ENCODE measurements around the gene KHNYN.

KHNYN gene

DNA sequence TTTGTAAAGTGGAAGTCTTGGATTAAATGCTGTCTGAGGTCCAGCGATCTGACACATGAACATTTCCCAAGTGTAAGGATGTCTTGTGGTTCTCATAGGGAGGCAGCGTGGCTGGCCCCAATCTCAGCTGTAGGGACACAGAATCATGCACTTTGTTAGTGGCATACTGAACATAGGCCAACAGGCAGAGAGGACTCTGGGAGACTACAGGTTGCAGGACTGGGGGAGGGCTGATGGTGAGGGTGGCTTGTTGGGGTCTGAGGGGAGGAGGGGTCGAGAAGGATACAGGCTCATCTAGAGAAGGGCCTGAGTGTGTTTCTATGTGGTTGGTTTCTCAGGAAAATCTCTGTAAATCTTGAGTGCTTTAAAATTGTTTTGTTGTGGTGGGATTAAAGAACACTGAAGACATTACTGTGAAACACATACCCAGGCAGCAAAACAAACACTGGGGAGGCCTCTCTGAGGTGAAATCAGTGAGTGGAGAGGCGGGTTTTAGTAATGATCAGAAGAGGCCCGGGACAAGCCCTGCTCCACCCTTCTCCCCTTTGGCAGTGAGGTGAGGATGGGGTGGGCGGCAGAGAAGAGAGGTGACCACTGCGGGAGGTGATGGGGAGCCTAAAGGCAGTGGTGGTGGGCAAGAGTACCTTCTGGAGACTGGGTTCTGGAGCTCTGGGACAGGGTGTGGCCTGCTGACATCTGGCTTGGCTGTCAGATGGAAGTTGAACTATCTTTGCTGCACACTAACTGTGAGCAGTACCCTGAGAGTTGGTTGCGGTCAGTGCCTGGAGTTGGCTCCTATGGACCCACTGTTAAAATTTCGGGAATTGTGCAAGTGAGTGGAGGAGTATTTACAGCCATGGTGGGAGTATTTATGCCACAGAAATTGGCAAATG, 27.7 kb upstream of the KHNYN start:
- DNase-seq (ENCODE audit: low read depth in 2 of 2): no peak

DNA sequence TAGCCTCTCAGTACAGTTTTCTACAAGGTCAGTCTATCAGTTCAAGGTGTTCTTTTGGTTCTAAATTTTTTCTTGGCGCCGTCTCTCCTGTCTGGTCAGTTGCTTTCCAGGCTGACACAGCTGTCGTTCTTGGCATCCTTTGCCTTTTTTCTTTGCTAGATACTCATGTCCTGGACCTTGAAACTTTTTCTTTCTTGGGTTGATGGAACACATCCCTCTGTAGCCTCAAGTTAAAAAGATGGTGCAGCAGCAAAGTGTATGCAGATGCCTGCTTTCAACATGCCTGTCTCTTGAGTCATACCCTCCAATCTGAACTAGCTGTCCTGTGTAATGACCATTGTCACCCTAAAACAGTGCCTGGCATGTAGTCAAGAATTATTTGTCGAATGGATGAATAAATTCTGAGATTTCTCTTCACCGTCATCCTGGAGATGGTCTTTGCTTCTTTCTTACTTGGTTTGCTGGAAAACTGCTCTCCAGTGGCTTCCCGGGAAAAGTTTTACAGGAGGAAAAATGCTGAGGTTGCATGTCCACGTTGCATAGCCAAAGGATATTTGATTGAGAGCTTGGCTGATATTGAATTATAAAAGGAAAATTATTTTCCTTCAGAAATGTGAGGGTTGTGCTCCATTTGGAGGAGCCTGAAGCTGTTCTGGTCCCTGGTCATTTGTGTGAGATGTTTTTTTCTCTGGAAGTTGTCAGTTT, 26.3 kb upstream of the KHNYN start:
- DNase-seq (ENCODE audit: low read depth in 2 of 2): no peak

DNA sequence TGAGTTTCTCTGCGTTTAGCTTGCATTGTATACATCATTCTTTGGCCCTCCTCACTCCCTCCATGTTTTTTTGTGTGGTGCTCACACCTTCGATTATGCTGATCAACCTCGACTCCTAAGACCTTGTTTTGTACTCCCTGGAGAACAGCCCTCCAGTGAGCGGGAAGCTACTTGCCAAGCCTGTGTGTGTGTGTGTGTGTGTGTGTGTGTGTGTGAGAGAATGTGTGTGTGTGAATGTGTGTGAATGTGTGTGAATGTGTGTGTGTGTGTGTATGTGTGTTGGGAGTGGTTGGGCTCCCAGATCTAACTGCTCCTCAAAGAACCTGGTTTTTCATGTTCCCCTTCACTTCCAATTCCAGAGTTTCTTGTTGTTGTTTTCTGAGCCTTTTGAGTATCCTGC, 24.9 kb upstream of the KHNYN start:
- DNase-seq (ENCODE audit: low read depth in 2 of 2): no peak

DNA sequence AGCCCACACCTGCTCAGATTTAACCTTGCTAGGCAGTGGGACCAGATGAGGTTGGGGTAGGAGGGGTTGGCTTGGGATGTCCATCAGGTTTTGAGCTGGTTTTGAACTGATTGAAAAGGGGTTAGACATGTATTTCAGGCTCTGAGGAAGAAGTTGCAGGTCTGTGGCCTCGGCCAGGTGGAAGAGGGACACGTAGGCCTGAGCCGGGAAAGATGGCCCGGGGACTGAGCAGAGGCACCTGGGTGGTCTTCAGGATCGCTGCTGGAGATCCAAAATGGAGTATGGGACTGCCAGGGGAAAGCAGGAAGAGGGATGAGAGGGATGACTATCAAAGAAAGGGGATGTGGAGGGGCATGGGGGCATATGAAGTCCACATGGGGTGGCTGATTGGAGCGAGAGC, 23.3 kb upstream of the KHNYN start:
- DNase-seq (ENCODE audit: low read depth in 2 of 2): no peak

DNA sequence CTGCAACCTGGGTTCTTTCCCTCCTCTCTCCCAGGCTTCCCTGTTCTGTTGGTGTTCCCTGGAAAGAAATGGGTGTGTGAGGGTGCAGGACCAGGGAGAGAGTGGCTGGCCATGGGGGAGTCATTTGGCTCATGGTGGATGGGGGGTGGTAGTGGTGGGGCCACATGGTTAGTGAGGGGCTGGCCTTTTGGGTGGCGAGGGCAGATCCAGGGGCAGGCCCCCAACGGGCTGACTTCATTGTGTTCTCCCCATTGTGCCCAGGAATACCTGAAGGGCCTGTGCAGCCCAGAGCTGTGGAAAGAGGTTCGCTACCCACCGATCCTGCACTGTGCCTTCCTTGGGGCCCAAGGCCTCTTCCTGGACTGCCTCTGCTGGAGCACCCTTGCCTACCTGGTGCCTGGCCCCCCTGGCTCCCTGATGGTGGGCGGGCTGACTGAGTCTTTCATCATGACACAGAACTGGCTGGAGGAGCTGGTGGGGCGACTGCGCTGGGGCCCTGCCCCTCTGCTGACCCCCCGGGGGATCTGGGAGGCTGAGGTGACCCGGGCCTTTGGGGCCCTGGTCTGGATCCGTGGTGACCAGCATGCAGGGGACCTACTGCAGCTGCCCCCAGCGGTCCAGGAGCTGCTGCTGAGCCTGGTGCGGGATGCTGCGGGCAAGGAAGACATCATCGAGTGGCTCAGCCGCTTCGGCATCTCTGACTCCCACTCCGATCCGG, 22.0 kb upstream of the KHNYN start:
- DNase-seq (ENCODE audit: low read depth in 2 of 2): no peak

DNA sequence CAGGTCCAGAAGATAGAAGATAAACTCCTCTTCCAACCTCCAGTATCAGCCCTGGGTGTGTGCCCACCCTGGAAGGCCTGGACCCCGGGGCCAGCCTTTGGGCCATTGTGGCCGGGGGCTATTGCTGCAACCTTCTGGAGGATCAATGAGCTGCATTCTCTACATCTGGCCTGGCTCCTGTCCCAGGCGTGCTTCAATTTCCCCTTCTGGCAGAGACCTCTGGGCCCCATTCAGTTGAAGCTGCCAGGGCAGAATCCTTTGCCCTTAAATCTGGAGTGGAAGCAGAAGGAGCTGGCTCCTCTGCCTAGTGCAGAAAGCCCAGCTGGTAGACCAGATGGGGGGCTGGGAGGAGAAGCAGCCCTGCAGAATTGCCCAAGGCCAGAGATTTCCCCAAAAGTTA, 21.0 kb upstream of the KHNYN start:
- DNase-seq (ENCODE audit: low read depth in 2 of 2): no peak

DNA sequence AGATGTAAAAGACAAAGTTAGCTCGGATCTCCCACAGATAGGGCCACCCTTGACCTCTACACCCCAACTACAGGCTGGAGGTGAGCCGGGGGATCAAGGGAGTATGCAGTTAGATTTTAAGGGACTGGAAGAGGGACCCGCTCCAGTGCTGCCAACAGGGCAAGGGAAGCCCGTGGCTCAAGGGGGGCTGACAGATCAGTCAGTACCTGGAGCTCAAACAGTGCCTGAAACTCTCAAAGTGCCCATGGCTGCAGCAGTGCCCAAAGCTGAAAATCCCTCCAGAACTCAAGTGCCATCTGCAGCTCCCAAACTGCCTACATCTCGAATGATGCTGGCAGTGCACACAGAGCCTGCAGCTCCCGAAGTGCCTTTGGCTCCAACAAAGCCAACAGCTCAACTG, 20.6 kb upstream of the KHNYN start:
- DNase-seq (ENCODE audit: low read depth in 2 of 2): no peak

DNA sequence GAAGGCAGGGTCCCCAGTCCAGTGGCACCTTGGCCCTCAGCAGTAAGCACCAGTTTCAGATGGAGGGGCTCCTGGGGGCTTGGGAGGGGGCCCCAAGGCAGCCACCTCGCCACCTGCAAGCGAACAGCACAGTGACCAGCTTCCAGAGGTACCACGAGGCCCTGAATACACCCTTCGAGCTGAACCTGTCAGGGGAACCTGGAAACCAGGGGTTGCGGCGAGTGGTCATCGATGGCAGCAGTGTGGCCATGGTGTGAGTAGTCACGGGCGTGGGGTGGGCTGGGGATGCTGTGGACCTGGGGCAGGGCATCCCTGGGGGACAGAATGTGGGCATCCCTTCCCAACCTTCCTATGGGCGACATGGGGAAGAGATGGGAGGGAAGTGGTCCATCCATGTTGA, 19.8 kb upstream of the KHNYN start:
- no peak for DNase-seq (ENCODE audit: low read depth in 2 of 2)

DNA sequence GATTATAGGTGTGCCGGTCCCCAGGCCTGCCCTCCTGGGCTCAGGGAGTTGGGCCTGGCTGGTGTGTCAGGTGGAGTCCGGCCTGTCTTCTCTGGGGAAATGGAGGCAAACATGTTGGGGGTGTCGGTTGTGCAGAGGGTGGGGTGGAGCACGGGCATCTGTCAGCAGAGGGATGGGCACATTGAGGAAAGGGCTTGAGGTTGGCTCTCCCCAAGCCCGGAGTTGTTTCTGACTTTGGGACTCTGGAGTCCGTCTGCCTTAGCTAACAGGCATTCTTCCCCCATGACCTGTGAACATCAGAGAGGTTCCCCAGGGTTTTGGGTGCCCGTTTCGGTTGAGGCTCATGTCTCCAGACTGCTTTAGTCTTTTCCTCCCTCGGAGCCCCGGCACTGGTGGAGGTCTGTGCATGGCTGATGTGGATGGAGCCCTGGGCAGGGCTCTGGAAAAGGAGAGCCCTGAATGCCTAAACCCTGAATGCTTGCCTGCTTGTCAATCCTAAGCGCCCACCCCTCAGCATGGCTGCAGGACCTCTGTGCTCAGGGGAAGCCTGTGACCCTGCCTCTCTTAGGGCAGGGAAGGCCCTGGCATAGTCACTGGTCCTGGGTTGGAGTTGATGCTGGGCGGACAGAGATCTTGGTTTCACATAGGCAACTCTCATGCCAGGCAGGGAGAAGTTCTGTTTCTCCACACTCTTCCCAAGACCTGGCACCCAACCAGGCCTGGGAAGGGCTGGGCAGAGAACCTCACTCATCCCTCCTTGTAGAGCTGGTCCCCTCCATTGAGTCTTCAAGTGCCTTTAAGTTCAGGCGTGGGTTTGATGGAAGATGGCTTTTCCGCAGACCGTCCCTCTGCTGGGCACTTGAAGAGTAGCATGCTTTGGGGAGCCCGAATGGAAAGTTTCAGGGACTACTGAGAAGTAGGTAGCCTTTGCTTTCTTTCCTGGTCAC, 18.0 kb upstream of the KHNYN start:
- no peak for DNase-seq (ENCODE audit: low read depth in 2 of 2)

DNA sequence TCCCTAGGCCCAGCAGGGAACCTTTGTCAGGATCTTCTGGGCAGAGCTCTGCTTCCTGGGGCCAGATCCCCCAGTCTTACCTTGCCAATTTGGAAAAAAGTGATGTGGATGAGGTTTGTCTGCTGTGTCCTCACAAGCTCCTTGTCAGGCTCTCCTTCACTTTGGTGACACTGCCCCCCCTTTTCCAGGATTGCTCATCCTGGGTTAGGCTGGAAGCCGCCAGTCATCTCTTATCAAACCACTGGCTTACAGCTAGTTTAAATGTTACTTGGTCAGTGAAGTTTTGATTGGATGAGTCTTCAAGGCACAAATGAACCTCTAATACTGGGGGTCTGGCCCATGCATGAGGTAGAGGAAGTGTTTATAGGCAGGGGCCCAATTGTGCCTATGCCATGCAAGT, 15.7 kb upstream of the KHNYN start:
- no peak for DNase-seq (ENCODE audit: low read depth in 2 of 2)

DNA sequence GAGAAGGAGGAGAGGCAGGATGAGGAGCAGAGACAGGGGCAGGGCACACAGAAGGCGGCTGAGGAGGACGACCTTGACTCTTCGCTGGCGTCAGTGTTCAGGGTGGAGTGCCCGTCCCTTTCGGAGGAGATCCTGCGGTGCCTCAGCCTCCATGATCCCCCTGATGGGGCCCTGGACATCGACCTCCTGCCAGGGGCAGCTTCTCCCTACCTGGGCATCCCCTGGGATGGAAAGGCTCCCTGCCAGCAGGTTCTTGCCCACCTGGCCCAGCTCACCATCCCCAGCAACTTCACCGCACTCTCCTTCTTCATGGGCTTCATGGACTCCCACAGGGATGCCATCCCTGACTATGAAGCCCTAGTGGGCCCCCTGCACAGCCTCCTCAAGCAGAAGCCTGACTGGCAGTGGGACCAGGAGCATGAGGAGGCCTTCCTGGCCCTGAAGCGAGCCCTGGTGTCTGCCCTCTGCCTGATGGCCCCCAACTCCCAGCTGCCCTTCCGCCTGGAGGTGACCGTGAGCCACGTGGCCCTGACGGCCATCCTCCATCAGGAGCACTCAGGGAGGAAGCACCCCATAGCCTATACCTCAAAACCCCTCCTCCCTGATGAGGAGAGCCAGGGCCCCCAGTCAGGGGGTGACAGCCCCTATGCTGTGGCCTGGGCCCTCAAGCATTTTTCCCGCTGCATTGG, 14.9 kb upstream of the KHNYN start:
- DNase-seq (ENCODE audit: low read depth in 2 of 2): no peak

DNA sequence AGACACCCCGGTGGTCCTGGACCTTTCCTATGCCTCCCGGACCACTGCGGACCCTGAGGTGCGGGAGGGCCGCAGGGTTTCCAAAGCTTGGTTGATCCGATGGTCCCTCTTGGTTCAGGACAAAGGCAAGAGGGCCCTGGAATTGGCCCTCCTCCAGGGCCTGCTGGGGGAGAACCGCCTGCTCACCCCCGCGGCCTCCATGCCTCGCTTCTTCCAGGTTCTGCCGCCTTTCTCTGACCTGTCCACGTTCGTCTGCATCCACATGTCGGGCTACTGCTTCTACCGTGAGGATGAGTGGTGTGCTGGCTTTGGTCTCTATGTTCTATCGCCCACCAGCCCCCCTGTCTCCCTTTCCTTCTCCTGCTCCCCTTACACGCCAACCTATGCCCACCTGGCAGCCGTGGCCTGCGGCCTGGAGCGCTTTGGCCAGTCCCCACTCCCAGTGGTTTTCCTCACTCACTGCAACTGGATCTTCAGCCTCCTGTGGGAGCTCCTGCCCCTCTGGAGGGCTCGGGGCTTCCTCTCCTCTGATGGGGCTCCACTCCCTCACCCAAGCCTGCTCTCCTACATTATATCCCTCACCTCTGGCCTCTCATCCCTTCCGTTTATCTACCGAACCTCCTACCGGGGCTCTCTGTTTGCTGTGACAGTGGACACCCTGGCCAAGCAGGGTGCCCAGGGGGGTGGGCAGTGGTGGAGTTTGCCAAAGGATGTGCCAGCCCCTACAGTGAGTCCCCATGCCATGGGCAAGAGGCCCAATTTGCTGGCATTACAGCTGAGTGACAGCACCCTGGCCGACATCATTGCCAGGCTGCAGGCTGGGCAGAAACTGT, 14.1 kb upstream of the KHNYN start:
- DNase-seq (ENCODE audit: low read depth in 2 of 2): no peak

DNA sequence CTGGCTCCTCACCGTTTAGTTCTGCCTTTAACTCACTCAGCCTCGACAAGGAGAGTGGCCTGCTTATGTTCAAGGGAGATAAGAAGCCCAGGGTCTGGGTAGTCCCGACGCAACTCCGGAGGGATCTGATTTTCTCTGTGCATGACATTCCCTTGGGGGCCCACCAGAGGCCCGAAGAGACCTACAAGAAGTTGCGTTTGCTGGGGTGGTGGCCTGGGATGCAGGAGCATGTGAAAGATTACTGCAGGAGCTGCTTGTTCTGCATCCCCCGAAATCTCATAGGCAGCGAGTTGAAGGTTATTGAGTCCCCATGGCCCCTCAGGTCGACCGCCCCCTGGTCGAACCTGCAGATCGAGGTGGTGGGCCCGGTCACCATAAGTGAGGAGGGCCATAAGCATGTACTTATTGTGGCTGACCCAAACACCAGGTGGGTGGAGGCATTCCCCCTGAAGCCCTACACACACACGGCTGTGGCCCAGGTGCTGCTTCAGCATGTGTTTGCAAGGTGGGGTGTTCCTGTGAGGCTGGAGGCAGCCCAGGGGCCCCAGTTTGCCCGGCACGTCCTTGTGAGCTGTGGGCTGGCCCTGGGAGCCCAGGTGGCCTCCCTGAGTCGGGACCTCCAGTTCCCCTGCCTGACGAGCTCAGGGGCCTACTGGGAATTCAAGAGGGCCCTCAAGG, 13.4 kb upstream of the KHNYN start:
- no peak for DNase-seq (ENCODE audit: low read depth in 2 of 2)

DNA sequence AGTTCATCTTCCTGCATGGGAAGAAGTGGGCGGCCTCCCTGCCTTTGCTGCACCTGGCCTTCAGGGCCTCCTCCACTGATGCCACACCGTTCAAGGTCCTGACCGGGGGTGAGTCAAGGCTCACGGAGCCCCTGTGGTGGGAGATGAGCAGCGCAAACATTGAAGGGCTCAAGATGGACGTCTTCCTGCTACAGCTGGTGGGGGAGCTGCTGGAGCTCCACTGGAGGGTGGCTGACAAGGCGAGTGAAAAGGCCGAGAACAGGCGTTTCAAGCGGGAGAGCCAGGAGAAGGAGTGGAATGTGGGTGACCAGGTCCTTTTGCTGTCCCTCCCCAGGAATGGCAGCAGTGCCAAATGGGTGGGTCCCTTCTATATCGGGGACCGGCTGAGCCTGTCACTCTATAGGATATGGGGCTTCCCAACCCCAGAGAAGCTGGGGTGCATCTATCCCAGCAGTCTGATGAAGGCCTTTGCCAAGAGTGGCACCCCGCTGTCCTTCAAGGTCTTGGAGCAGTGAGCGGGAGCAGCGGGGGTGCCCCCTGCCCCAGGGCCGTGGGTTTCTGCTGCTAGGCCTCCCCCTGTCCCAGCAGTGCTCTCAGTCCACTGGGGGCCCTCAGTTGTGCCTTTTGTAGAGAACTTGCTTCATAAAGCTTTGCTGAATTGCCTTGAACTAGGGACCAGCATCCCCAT, 12.7 kb upstream of the KHNYN start:
- DNase-seq (ENCODE audit: low read depth in 2 of 2): no peak

DNA sequence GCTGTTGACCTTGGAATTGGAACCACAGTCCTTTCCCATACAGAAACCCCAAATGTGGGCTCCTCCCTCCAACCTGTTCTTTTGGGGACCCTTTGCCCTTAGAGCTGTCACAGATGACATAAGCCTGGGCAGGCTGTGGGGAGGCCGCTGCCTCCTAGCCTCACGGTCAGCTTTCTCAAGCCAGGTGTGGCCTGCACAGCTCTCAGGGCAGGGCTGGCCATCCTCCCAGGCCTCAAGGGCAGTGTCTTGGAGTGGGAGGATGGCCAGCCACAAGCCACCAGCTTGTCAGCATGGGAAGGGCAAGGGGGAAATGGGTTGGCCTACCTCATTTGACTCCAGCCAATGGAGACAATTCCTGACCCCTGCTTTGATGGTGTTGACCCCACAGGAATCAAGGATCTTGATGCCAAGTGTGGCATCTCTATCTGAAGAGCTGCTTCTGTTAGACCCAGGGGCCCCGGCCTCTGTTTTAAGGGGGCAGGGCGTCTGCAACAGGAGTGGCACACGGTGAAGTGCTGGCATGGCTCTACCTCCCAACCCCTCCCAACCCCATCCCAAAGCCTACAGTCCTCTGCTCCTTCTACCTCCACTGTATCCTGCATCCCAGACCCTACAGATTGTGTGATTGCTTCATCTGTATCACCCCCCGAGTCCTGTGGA, 11.8 kb upstream of the KHNYN start:
- no peak for DNase-seq (ENCODE audit: low read depth in 2 of 2)

DNA sequence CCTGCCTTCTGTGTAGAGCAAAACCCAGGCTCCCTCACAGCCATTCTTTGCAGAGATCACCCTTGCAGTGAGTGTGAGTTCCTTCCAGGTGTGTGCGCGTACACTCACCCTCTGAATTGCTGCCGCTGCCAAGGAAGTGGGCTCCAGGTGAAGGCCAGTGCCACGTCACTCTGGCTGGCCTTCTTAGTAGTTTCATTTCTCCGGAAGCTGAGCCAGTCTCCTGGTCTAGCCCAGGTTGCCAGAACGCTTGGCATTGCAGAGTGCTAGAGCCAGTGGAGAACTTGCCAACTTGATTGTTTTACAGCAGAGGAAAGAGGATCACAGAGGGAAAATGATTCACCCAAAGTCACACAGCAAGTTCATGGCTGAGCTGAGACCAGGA, 11.3 kb upstream of the KHNYN start:
- no peak for DNase-seq (ENCODE audit: low read depth in 2 of 2)

DNA sequence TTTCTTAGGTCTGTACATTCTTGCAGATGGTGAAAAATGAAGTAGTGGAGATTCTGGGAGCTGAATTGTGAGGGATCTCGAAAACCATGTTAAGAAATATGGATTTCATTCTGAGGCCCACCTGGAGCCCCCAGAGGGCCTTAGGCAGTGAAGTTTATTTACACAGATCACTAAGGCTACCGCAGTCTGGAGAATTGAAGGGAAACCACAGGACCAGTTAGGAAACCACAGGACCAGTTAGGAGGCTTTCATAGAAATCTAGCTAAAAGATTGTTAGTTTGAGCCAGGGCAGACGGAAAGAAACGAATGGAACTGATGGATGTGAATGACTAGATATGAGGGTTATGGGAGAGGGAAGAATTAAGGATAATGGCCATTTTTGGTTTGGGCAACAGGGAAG, 7.5 kb upstream of the KHNYN start:
- DNase-seq (ENCODE audit: low read depth in 2 of 2): no peak
